GM18873 (cell line): Measurements from ENCODE around the gene AGXT2.
"Not testable (repeated sequence)": the region's sequence is repeated elsewhere in the genome, so short reads cannot be mapped to it uniquely, and the experiment has no call there.

ENCODE experiments used
- ATAC-seq: cut with Tn5 transposase; IDR thresholded peaks from one replicate; pipeline ENCODE4 v1.9.1; 2021; ENCODE audit warnings: mild to moderate bottlenecking, moderate library complexity, moderate number of reproducible peaks; ENCODE audit not compliant: unreplicated experiment, low FRiP score

Gene AGXT2

DNA sequence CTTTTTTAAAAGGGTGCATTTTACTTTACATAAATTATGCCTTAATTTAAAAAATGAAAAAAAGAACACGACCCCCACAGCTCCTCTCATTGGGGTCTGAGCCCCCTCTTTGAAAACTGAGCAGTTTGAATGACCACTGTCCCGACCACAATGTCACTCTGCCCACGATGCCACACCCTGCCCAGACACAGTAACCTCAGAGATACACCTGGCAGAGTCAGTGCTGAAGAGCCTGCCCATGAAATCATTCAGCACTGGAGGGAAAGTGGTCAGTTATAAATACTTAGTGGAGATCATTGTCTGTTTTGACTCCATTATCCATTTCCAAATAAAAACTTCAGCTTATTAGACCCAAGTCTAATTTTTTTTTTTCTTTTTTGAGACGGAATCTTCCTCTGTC is 69.1 kb downstream of the AGXT2 start:
- peak; percentile 46 for ATAC-seq

DNA sequence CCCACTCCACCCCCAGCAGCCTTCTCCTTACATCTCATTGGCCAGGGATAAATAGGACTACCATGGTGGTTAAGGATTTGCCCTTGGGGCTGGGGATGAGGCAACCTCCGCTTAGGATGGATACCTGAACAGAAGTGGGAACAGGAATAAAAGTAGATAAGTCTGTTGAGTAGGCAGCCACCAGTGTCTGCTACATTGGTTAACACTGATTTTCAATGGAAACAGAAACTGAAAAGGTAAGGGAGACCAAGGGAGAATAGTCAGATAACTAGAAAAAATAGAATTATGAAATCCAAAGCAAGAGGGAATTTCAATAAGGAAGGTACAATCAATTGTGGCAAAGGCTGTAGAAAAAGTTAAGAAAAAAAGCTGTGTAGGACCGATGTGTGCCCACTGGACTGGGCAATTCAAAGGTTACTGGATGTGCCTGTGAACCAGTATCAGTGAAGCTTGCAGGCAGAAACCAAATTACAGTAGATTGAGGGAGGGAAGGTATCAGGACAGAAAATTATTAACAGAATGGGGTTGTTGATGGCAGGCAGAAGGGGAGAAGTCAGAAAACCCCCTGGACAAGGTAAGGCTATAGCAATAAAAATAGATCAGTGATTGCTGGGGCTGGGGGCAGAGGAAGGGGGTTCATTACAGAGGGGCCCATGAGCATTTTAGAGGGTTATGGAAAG is 69.7 kb downstream of the AGXT2 start:
- ATAC-seq: peak; percentile 93

- no peak for ATAC-seq
Measured at GRCh38 chr5:34976347-34976746, 71.4 kb downstream of the AGXT2 start.

- not testable (repeated sequence) for ATAC-seq
Measured at GRCh38 chr5:34971655-34972054, 76.1 kb downstream of the AGXT2 start.

- ATAC-seq: no peak
Measured at GRCh38 chr5:34970552-34970951, 77.2 kb downstream of the AGXT2 start.

- ATAC-seq: no peak
Measured at GRCh38 chr5:34968258-34968657, 79.5 kb downstream of the AGXT2 start.

- no peak for ATAC-seq
Measured at GRCh38 chr5:34967540-34967939, 80.2 kb downstream of the AGXT2 start.

GRCh38 chr5:34959323-34959722 is 88.4 kb downstream of the AGXT2 start:
- peak; percentile 90 for ATAC-seq

GRCh38 chr5:34957857-34958690 is 89.7 kb downstream of the AGXT2 start:
- ATAC-seq: peak; percentile 39

- no peak for ATAC-seq
Measured at GRCh38 chr5:34957321-34957720, 90.4 kb downstream of the AGXT2 start.
